Measurements from ENCODE around the gene KLHL40. TPM values are rescaled to one million over a fixed set of nuclear protein-coding genes. Genes with fewer than 3 reads are reported as not detected.

The KLHL40 gene
- total RNA-seq, 4 donors from 2014 or later: 0.17 TPM; not detected in 3

DNA sequence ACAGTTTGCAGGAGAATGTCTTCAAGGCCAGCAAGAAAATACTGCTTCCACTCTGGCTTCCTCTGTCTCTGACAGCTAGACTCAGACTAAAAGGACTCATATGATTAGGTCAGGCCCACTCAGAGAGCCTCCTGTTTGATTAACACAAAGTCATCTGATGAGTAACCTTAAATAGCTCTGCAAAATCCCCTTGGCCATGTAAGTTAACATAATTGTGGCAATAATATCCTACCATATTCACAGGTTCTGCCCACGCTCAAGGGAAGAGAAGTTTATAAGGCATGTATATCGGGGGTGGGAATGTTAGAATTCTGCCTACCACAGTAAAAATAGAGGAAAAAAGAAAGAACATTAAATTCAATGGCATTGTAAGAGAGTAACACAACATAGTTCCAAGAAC, 37.9 kb downstream of the KLHL40 start:
- peaks cover 0 to 14% (median 5%) of the 10 kb centered on the region in 4 donors for H3K4me1 ChIP-seq
- intact Hi-C loops (cut with DNase I): no loop called here
- H3K9me3 ChIP-seq: no peaks in the 10 kb centered on the region
- H3K4me3 ChIP-seq: no peak overlapping the region
- H3K27me3 ChIP-seq: no peaks in the 10 kb centered on the region
- 93% methylated on average over 2 of the region's 2 CpGs for WGBS
- no peak overlapping the region for H3K27ac ChIP-seq (replicated peaks in 1 of 4)
- TF ChIP-seq, protein P1, sequence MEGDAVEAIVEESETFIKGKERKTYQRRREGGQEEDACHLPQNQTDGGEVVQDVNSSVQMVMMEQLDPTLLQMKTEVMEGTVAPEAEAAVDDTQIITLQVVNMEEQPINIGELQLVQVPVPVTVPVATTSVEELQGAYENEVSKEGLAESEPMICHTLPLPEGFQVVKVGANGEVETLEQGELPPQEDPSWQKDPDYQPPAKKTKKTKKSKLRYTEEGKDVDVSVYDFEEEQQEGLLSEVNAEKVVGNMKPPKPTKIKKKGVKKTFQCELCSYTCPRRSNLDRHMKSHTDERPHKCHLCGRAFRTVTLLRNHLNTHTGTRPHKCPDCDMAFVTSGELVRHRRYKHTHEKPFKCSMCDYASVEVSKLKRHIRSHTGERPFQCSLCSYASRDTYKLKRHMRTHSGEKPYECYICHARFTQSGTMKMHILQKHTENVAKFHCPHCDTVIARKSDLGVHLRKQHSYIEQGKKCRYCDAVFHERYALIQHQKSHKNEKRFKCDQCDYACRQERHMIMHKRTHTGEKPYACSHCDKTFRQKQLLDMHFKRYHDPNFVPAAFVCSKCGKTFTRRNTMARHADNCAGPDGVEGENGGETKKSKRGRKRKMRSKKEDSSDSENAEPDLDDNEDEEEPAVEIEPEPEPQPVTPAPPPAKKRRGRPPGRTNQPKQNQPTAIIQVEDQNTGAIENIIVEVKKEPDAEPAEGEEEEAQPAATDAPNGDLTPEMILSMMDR (IDR thresholded peaks at IDR 0.05): no peak
- TF ChIP-seq POLR2AphosphoS5 (IDR thresholded peaks at IDR 0.05): no peak
- no peak for TF ChIP-seq EP300 (IDR thresholded peaks at IDR 0.05)
- no peak for TF ChIP-seq POLR2A (IDR thresholded peaks at IDR 0.05; ENCODE audit: low read depth)
- no peak for DNase-seq (ENCODE audit: extremely low spot score)
- H3K36me3 ChIP-seq: no peaks in the 10 kb centered on the region

DNA sequence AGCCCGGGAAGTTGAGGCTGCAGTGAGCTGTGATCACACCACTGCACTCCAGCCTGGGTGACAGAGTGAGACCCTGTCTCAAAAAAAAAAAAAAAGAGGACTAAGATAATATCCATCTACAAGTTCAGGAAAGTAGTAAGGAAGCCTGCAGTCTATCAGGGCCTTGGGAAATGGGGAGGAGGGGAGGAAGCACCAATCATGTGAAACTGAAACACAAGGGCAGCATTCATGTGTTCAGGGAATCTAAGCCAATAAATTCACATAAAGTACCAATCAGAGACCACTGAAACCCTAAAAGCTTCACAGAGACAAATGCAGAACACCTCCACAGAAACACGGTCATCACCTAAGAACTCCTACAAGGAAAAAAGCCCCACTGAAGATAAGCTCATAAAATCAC, 40.1 kb downstream of the KLHL40 start:
- H3K36me3 ChIP-seq: no peaks in the 10 kb centered on the region
- no peak for DNase-seq (ENCODE audit: extremely low spot score)
- H3K27ac ChIP-seq (replicated peaks in 1 of 4): no peak overlapping the region
- TF ChIP-seq POLR2A (IDR thresholded peaks at IDR 0.05; ENCODE audit: low read depth) (no peak), POLR2AphosphoS5 (IDR thresholded peaks at IDR 0.05) (no peak)
- WGBS: 86% methylated on average over 2 of the region's 2 CpGs
- H3K4me3 ChIP-seq: no peak overlapping the region
- H3K4me1 ChIP-seq: peaks cover 0 to 15% (median 10%) of the 10 kb centered on the region in 4 donors
- intact Hi-C loops (cut with DNase I): no loop called here
- no peaks in the 10 kb centered on the region for H3K27me3 ChIP-seq
- no peaks in the 10 kb centered on the region for H3K9me3 ChIP-seq

DNA sequence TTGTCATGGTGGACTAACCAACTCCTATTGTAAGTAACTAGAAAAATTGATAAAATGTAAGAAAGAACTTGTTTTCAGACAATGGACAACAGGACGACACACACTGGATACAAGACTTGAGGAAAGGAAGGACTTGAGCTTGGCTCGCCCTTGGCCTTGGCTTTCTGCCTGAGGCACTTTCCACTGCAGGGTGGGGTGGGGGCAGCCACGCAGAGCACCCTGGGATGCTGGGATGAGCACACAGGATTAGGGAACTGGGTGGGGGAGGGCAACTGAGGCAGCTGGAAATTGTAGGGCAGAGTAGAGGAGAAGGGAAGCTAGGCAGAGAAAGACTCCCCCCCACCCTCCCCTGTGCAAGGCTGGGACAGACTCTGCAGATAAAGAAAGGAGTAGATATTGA, 42.7 kb downstream of the KLHL40 start:
- Histone ChIP-seq H3K27ac (replicated peaks in 1 of 4) (no peak overlapping the region), H3K9me3 (no peaks in the 10 kb centered on the region), H3K27me3 (no peaks in the 10 kb centered on the region), H3K4me3 (no peak overlapping the region), H3K36me3 (no peaks in the 10 kb centered on the region), H3K4me1 (peaks cover 0 to 11% (median 8%) of the 10 kb centered on the region in 4 donors)
- intact Hi-C loops (cut with DNase I): no loop called here
- no peak for DNase-seq (ENCODE audit: extremely low spot score)
- 49% methylated on average over 3 of the region's 3 CpGs for WGBS
- TF ChIP-seq, protein P1 (IDR thresholded peaks at IDR 0.05): no peak
- TF ChIP-seq POLR2AphosphoS5 (IDR thresholded peaks at IDR 0.05) (no peak), POLR2A (IDR thresholded peaks at IDR 0.05; ENCODE audit: low read depth) (no peak), EP300 (IDR thresholded peaks at IDR 0.05) (no peak)

DNA sequence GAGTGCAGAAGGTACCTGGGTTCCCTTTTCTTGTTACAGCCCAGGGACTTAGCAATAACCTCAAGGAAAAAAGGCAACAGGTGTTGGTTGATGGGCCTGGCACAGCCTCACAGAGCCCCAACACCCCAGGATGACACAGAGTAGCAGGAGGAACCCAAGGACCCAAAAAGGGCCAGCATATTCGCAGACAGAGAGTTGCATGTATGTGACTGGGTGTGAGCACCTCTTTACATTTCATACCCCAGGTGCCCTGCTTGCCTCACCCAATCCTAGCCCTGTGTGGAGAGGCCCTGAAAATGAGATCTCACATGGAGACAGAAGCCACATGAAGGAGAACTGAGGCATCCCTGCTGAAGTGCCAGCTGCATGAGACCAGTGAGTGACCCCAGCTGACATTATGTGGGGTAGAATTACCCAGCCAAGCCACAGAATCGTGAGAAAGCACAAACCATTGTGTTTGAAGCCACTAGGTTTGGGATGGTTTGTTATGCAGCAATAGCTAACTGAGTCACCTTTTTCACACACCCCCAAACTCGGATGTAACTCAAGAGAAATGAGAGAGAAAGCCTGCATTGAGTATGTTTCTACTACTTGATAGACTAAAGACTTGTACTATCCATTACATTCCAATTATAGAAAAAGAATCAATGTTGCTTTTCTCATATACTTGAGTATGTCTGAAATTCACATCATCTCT, 43.5 kb downstream of the KLHL40 start:
- no peaks in the 10 kb centered on the region for H3K27me3 ChIP-seq
- no peak for DNase-seq (ENCODE audit: extremely low spot score)
- H3K4me3 ChIP-seq: no peak overlapping the region
- peaks cover 0 to 11% (median 8%) of the 10 kb centered on the region in 4 donors for H3K4me1 ChIP-seq
- TF ChIP-seq, protein P1 (IDR thresholded peaks at IDR 0.05): no peak
- TF ChIP-seq POLR2AphosphoS5 (IDR thresholded peaks at IDR 0.05): no peak
- no peak for TF ChIP-seq EP300 (IDR thresholded peaks at IDR 0.05)
- TF ChIP-seq POLR2A (IDR thresholded peaks at IDR 0.05; ENCODE audit: low read depth): no peak
- H3K27ac ChIP-seq (replicated peaks in 1 of 4): no peak overlapping the region
- 83% methylated on average over 3 of the region's 3 CpGs for WGBS
- no peaks in the 10 kb centered on the region for H3K9me3 ChIP-seq
- no peaks in the 10 kb centered on the region for H3K36me3 ChIP-seq
- intact Hi-C loops (cut with DNase I): no loop called here

DNA sequence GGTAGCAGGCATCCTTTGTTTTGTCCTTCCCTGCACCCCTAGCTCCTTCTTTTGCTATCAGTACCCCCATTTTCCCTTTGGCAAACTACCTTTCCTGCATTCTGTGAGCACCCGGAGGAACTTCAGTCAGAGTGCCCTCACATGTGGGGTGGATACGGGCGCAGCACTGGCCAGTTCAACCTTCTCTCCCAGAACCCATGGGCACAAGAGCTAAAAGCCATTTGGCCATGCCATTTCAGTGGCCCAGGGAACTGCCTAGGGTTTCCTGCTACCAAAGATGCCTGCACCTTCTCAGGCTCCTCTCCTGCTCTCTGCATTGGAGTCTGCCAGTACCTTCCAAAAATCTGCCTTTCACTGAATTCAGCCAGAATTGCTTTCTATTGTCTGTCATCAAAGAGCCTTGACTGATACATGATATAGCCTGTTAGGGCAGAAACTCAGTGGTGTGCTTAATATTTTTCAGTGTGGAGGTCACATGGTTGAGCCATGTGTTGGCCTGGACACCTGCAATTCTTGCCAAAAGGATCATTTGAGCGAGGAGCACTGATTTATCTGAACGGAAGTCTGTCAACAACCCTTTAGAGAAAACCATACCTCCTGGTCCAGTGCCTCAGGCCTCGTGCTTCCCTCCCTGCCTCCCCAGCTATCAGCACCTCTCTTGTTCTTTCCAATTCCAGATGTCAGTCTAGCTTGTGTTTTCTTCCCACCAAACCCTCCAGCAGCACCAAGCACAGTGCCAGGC, 44.2 kb downstream of the KLHL40 start:
- intact Hi-C loops (cut with DNase I): no loop called here

More for the DNA sequence above, 44.2 kb downstream of the KLHL40 start:
- DNase-seq (ENCODE audit: extremely low spot score): no peak
- peaks cover 0 to 11% (median 8%) of the 10 kb centered on the region in 4 donors for H3K4me1 ChIP-seq
- H3K4me3 ChIP-seq: no peak overlapping the region
- H3K9me3 ChIP-seq: no peaks in the 10 kb centered on the region
- H3K36me3 ChIP-seq: no peaks in the 10 kb centered on the region
- TF ChIP-seq EP300 (IDR thresholded peaks at IDR 0.05) (no peak), POLR2A (IDR thresholded peaks at IDR 0.05; ENCODE audit: low read depth) (no peak), POLR2AphosphoS5 (IDR thresholded peaks at IDR 0.05) (no peak)
- TF ChIP-seq, protein P1 (IDR thresholded peaks at IDR 0.05): no peak
- H3K27me3 ChIP-seq: no peaks in the 10 kb centered on the region
- 71% methylated on average over 6 of the region's 6 CpGs for WGBS
- H3K27ac ChIP-seq (replicated peaks in 1 of 4): no peak overlapping the region

Measured in esophagus muscularis mucosa (tissue), 4 donors.